HEK293 (cell line): ENCODE data around the gene ELL.
A peak's percentile ranks its signal among the peaks of the same experiment; 100 is the strongest.

Source experiments
- BCL11A ChIP-seq: fragments of 450-650 bp; formaldehyde crosslinking; IDR thresholded peaks from 2 replicates; pipeline ENCODE4 v1.5.1; 2016; ENCODE audit warnings: low read depth, missing biosample characterization, missing genetic modification characterization
- BCL11B ChIP-seq: fragments of 450-650 bp; formaldehyde crosslinking; IDR thresholded peaks from 2 replicates; pipeline ENCODE4 v1.5.1; 2016; ENCODE audit warnings: low read depth, missing biosample characterization, missing genetic modification characterization
- GLIS1 ChIP-seq: fragments of 450-650 bp; formaldehyde crosslinking; IDR thresholded peaks from 2 replicates; pipeline ENCODE4 v1.5.1; 2016; ENCODE audit warnings: missing biosample characterization, missing genetic modification characterization
- GLIS2 ChIP-seq: fragments of 450-650 bp; formaldehyde crosslinking; IDR thresholded peaks from 2 replicates; pipeline ENCODE4 v1.5.1; 2016; ENCODE audit warnings: missing biosample characterization, missing genetic modification characterization
- KLF1 ChIP-seq: fragments of 450-650 bp; formaldehyde crosslinking; IDR thresholded peaks from 2 replicates; pipeline ENCODE4 v1.5.1; 2016; ENCODE audit warnings: missing biosample characterization, missing genetic modification characterization
- SP2 ChIP-seq: fragments of 450-650 bp; formaldehyde crosslinking; IDR thresholded peaks from 2 replicates; pipeline ENCODE4 v1.5.1; 2016; ENCODE audit warnings: missing biosample characterization, missing genetic modification characterization
- ZBTB7A ChIP-seq: fragments of 450-650 bp; formaldehyde crosslinking; IDR thresholded peaks from 2 replicates; pipeline ENCODE4 v1.5.1; 2016; ENCODE audit warnings: low read depth, missing biosample characterization, missing genetic modification characterization
- ZBTB8A ChIP-seq: fragments of 450-650 bp; formaldehyde crosslinking; IDR thresholded peaks from 2 replicates; pipeline ENCODE4 v1.5.1; 2016; ENCODE audit warnings: missing biosample characterization, missing genetic modification characterization
- ZEB2 ChIP-seq: fragments of 450-650 bp; formaldehyde crosslinking; IDR thresholded peaks from 2 replicates; pipeline ENCODE4 v1.5.1; 2016; ENCODE audit warnings: missing biosample characterization, missing genetic modification characterization
- ZFHX2 ChIP-seq: fragments of 450-650 bp; formaldehyde crosslinking; conservative IDR thresholded peaks from 2 replicates; pipeline ENCODE4 v1.5.1; 2016; ENCODE audit warnings: missing biosample characterization, missing genetic modification characterization
- ZNF146 ChIP-seq: fragments of 450-650 bp; formaldehyde crosslinking; IDR thresholded peaks from 2 replicates; pipeline ENCODE4 v1.5.1; 2016; ENCODE audit warnings: missing biosample characterization, missing genetic modification characterization
- ZNF16 ChIP-seq: fragments of 450-650 bp; formaldehyde crosslinking; IDR thresholded peaks from 2 replicates; pipeline ENCODE4 v1.5.1; 2016; ENCODE audit warnings: low read depth, missing biosample characterization, missing genetic modification characterization
- ZNF24 ChIP-seq: fragments of 450-650 bp; formaldehyde crosslinking; IDR thresholded peaks from 2 replicates; pipeline ENCODE4 v1.5.1; 2016; ENCODE audit warnings: missing biosample characterization, missing genetic modification characterization
- ZNF335 ChIP-seq: fragments of 450-650 bp; formaldehyde crosslinking; conservative IDR thresholded peaks from 2 replicates; pipeline ENCODE4 v1.5.1; 2016; ENCODE audit warnings: missing biosample characterization, missing genetic modification characterization
- ZNF404 ChIP-seq: fragments of 450-650 bp; formaldehyde crosslinking; IDR thresholded peaks from 2 replicates; pipeline ENCODE4 v1.5.1; 2017; ENCODE audit warnings: missing biosample characterization, missing genetic modification characterization
- ZNF423 ChIP-seq: fragments of 450-650 bp; formaldehyde crosslinking; IDR thresholded peaks from 2 replicates; pipeline ENCODE4 v1.5.1; 2016; ENCODE audit warnings: missing biosample characterization, missing genetic modification characterization
- ZNF510 ChIP-seq: fragments of 450-650 bp; formaldehyde crosslinking; IDR thresholded peaks from 2 replicates; pipeline ENCODE4 v1.5.1; 2018; ENCODE audit warnings: mild to moderate bottlenecking, missing genetic modification characterization, missing biosample characterization; ENCODE audit not compliant: insufficient replicate concordance
- ZNF521 ChIP-seq: fragments of 450-650 bp; formaldehyde crosslinking; IDR thresholded peaks from 2 replicates; pipeline ENCODE4 v1.5.1; 2017; ENCODE audit warnings: missing biosample characterization, mild to moderate bottlenecking, missing genetic modification characterization
- ZNF544 ChIP-seq: fragments of 450-650 bp; formaldehyde crosslinking; IDR thresholded peaks from 2 replicates; pipeline ENCODE4 v1.5.0; 2017; ENCODE audit warnings: missing biosample characterization, missing genetic modification characterization
- ZNF623 ChIP-seq: fragments of 450-650 bp; formaldehyde crosslinking; IDR thresholded peaks from 2 replicates; pipeline ENCODE4 v1.5.1; 2016; ENCODE audit warnings: missing biosample characterization, missing genetic modification characterization
- ZNF843 ChIP-seq: fragments of 450-650 bp; formaldehyde crosslinking; IDR thresholded peaks from 2 replicates; pipeline ENCODE4 v1.5.1; 2016; ENCODE audit warnings: missing biosample characterization, missing genetic modification characterization
- TF ChIP-seq, protein P1 (sequence below): fragments of 450-650 bp; formaldehyde crosslinking; IDR thresholded peaks from 2 replicates; pipeline ENCODE4 v1.5.1; 2016; ENCODE audit warnings: missing biosample characterization, missing genetic modification characterization
- TF ChIP-seq, protein P2 (sequence below): fragments of 450-650 bp; formaldehyde crosslinking; IDR thresholded peaks from 2 replicates; pipeline ENCODE4 v1.5.1; 2017; ENCODE audit warnings: missing biosample characterization, missing genetic modification characterization
- TF ChIP-seq, protein P3 (sequence below): fragments of 450-650 bp; formaldehyde crosslinking; IDR thresholded peaks from 2 replicates; pipeline ENCODE4 v1.5.1; 2017; ENCODE audit warnings: missing biosample characterization, missing genetic modification characterization
- TF ChIP-seq, protein P4 (sequence below): fragments of 450-650 bp; formaldehyde crosslinking; IDR thresholded peaks from 2 replicates; pipeline ENCODE4 v1.5.1; 2016; ENCODE audit warnings: missing biosample characterization, missing genetic modification characterization
- TF ChIP-seq, protein P5 (sequence below): fragments of 450-650 bp; formaldehyde crosslinking; IDR thresholded peaks from 2 replicates; pipeline ENCODE4 v1.5.1; 2016; ENCODE audit warnings: missing biosample characterization, missing genetic modification characterization
- TF ChIP-seq, protein P6 (sequence below): fragments of 450-650 bp; formaldehyde crosslinking; IDR thresholded peaks from 2 replicates; pipeline ENCODE4 v1.5.1; 2016; ENCODE audit warnings: missing biosample characterization, missing genetic modification characterization

Gene ELL

DNA sequence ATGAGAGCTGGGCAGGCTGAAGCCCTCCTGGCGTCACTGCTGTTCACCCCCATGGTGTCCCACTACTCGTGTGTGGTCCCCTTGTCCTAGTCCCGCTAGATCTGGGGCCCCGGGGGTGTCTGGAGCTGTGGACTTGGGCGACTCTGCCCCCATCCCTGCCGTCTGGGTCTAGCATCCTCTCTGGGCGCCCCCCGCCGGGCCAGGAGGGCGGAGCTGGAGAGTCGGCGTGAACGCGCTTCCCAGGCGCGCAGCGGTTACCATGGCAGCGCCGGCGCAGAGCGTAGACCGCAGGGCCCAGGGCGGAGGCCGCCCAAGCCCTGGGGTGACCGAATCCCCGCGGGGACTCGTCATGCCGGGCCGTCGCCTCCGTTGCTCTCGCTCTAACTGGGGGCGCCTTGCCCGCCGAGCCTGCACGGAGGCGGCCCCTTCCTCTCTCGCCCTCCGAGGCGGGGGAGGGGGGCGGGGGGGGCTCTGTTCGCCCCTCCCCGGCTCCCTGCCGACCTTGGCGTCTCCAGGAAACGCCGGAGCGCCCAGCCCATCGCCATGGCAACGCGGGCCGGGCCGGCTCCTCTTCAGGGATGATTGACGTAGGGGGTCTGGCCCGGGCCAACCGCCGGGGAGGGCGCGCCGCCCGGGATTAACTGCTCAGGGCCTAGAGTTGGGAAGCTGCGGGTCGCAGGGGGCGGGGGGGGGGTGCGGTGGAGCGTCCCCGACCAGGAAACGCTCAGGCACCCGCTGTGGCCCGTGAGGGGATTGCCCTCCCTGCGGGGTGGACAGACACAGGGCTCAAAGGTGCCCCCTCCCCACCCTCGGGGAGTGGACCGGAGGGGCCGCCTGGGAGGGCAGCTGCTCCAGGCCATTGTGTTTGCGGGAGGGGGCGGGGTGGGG lies 92.8 kb downstream of the ELL start (continued):
- TF ChIP-seq, protein P1, sequence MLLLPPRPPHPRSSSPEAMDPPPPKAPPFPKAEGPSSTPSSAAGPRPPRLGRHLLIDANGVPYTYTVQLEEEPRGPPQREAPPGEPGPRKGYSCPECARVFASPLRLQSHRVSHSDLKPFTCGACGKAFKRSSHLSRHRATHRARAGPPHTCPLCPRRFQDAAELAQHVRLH (tag by site-specific recombination): no peak
- TF ChIP-seq ZNF843 (tag by site-specific recombination) (peak; percentile 28; the same call in 1 of the 2 replicates), BCL11A (tag by site-specific recombination) (peak; percentile 15; the same call in 1 of the 2 replicates), ZNF510 (tag by site-specific recombination) (no peak), ZNF404 (tag by site-specific recombination) (no peak), ZNF146 (no peak), ZNF544 (tag by site-specific recombination) (no peak), GLIS1 (tag by site-specific recombination) (peak; percentile 99), ZEB2 (tag by site-specific recombination) (peak; percentile 85), BCL11B (tag by site-specific recombination) (0 out of 2 replicates have a peak, but pooled peaks have one; percentile 48), KLF1 (tag by site-specific recombination) (peak; percentile 93), ZNF423 (tag by site-specific recombination) (peak; percentile 68), ZBTB8A (tag by site-specific recombination) (peak; percentile 83), ZFHX2 (tag by site-specific recombination) (peak; percentile 83), ZNF521 (tag by site-specific recombination) (no peak), GLIS2 (tag by site-specific recombination) (peak; percentile 64), ZNF24 (tag by site-specific recombination) (no peak), SP2 (tag by site-specific recombination) (peak; percentile 70), ZNF16 (no peak), ZNF335 (tag by site-specific recombination) (peak; percentile 76), ZBTB7A (tag by site-specific recombination) (no peak), ZNF623 (tag by site-specific recombination) (peak; percentile 36)
- TF ChIP-seq, protein P2, sequence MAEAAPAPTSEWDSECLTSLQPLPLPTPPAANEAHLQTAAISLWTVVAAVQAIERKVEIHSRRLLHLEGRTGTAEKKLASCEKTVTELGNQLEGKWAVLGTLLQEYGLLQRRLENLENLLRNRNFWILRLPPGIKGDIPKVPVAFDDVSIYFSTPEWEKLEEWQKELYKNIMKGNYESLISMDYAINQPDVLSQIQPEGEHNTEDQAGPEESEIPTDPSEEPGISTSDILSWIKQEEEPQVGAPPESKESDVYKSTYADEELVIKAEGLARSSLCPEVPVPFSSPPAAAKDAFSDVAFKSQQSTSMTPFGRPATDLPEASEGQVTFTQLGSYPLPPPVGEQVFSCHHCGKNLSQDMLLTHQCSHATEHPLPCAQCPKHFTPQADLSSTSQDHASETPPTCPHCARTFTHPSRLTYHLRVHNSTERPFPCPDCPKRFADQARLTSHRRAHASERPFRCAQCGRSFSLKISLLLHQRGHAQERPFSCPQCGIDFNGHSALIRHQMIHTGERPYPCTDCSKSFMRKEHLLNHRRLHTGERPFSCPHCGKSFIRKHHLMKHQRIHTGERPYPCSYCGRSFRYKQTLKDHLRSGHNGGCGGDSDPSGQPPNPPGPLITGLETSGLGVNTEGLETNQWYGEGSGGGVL: peak; percentile 91
- TF ChIP-seq, protein P3, sequence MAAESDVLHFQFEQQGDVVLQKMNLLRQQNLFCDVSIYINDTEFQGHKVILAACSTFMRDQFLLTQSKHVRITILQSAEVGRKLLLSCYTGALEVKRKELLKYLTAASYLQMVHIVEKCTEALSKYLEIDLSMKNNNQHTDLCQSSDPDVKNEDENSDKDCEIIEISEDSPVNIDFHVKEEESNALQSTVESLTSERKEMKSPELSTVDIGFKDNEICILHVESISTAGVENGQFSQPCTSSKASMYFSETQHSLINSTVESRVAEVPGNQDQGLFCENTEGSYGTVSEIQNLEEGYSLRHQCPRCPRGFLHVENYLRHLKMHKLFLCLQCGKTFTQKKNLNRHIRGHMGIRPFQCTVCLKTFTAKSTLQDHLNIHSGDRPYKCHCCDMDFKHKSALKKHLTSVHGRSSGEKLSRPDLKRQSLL (tag by site-specific recombination): peak; percentile 40
- TF ChIP-seq, protein P4, sequence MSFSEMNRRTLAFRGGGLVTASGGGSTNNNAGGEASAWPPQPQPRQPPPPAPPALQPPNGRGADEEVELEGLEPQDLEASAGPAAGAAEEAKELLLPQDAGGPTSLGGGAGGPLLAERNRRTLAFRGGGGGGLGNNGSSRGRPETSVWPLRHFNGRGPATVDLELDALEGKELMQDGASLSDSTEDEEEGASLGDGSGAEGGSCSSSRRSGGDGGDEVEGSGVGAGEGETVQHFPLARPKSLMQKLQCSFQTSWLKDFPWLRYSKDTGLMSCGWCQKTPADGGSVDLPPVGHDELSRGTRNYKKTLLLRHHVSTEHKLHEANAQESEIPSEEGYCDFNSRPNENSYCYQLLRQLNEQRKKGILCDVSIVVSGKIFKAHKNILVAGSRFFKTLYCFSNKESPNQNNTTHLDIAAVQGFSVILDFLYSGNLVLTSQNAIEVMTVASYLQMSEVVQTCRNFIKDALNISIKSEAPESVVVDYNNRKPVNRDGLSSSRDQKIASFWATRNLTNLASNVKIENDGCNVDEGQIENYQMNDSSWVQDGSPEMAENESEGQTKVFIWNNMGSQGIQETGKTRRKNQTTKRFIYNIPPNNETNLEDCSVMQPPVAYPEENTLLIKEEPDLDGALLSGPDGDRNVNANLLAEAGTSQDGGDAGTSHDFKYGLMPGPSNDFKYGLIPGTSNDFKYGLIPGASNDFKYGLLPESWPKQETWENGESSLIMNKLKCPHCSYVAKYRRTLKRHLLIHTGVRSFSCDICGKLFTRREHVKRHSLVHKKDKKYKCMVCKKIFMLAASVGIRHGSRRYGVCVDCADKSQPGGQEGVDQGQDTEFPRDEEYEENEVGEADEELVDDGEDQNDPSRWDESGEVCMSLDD (tag by site-specific recombination): peak; percentile 98
- TF ChIP-seq, protein P5, sequence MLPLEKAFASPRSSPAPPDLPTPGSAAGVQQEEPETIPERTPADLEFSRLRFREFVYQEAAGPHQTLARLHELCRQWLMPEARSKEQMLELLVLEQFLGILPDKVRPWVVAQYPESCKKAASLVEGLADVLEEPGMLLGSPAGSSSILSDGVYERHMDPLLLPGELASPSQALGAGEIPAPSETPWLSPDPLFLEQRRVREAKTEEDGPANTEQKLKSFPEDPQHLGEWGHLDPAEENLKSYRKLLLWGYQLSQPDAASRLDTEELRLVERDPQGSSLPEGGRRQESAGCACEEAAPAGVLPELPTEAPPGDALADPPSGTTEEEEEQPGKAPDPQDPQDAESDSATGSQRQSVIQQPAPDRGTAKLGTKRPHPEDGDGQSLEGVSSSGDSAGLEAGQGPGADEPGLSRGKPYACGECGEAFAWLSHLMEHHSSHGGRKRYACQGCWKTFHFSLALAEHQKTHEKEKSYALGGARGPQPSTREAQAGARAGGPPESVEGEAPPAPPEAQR (tag by site-specific recombination): no peak
- TF ChIP-seq, protein P6, sequence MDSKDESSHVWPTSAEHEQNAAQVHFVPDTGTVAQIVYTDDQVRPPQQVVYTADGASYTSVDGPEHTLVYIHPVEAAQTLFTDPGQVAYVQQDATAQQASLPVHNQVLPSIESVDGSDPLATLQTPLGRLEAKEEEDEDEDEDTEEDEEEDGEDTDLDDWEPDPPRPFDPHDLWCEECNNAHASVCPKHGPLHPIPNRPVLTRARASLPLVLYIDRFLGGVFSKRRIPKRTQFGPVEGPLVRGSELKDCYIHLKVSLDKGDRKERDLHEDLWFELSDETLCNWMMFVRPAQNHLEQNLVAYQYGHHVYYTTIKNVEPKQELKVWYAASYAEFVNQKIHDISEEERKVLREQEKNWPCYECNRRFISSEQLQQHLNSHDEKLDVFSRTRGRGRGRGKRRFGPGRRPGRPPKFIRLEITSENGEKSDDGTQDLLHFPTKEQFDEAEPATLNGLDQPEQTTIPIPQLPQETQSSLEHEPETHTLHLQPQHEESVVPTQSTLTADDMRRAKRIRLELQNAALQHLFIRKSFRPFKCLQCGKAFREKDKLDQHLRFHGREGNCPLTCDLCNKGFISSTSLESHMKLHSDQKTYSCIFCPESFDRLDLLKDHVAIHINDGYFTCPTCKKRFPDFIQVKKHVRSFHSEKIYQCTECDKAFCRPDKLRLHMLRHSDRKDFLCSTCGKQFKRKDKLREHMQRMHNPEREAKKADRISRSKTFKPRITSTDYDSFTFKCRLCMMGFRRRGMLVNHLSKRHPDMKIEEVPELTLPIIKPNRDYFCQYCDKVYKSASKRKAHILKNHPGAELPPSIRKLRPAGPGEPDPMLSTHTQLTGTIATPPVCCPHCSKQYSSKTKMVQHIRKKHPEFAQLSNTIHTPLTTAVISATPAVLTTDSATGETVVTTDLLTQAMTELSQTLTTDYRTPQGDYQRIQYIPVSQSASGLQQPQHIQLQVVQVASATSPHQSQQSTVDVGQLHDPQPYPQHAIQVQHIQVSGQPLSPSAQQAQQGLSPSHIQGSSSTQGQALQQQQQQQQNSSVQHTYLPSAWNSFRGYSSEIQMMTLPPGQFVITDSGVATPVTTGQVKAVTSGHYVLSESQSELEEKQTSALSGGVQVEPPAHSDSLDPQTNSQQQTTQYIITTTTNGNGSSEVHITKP (tag by site-specific recombination): peak; percentile 35
